Effector memory CD4-positive, alpha-beta T cell (primary cell): Measurements from ENCODE around the gene RAD51B.

Experiments
- DNase-seq, 3 donors: peaks; one replicate each; pipeline ENCODE4 v3.0.0-alpha.2; 2020
- H3K27ac ChIP-seq: 2 replicates; pipeline ENCODE4 v1.7.0; 2013; ENCODE audit warnings: mild to moderate bottlenecking, low read length, moderate library complexity; ENCODE audit not compliant: insufficient read depth, poor library complexity, severe bottlenecking
- H3K27me3 ChIP-seq: replicated peaks from 2 replicates; pipeline ENCODE4 v1.7.0; 2013; ENCODE audit warnings: mild to moderate bottlenecking, low read length; ENCODE audit not compliant: insufficient read depth, control insufficient read depth, poor library complexity, severe bottlenecking
- H3K36me3 ChIP-seq: 2 replicates; pipeline ENCODE4 v1.7.0; 2013; ENCODE audit warnings: mild to moderate bottlenecking, low read length, moderate library complexity; ENCODE audit not compliant: control insufficient read depth, insufficient read depth
- H3K4me1 ChIP-seq: 2 replicates; pipeline ENCODE4 v1.7.0; 2013; ENCODE audit warnings: low read length, mild to moderate bottlenecking; ENCODE audit not compliant: control insufficient read depth, insufficient read depth, poor library complexity, severe bottlenecking
- H3K4me3 ChIP-seq: 2 replicates; pipeline ENCODE4 v1.7.0; 2013; ENCODE audit warnings: low read length, low read depth, mild to moderate bottlenecking; ENCODE audit not compliant: insufficient read depth, poor library complexity, severe bottlenecking
- H3K9me3 ChIP-seq: 2 replicates; pipeline ENCODE4 v1.7.0; 2013; ENCODE audit warnings: mild to moderate bottlenecking, low read length, moderate library complexity; ENCODE audit not compliant: control insufficient read depth

RAD51B gene

GRCh38 chr14:68359022-68359836 is 539.6 kb downstream of the RAD51B start:
- Histone ChIP-seq H3K36me3 (no peaks in the 10 kb centered on the region), H3K27ac (no peak overlapping the region), H3K4me1 (peaks cover 5% of the 10 kb centered on the region), H3K27me3 (no peaks in the 10 kb centered on the region), H3K9me3 (no peaks in the 10 kb centered on the region), H3K4me3 (no peak overlapping the region)
- no peak for DNase-seq

- peaks cover 5% of the 10 kb centered on the region for H3K4me1 ChIP-seq
These were observed 540.4 kb downstream of the RAD51B start for GRCh38 chr14:68359837-68360552.

GRCh38 chr14:68361231-68361630 is 541.7 kb downstream of the RAD51B start:
- no peaks in the 10 kb centered on the region for H3K9me3 ChIP-seq
- no peak overlapping the region for H3K4me3 ChIP-seq
- no peak for DNase-seq
- no peak overlapping the region for H3K27ac ChIP-seq
- H3K27me3 ChIP-seq: no peaks in the 10 kb centered on the region
- H3K36me3 ChIP-seq: no peaks in the 10 kb centered on the region
- peaks cover 5% of the 10 kb centered on the region for H3K4me1 ChIP-seq

More at GRCh38 chr14:68359837-68360552, 540.4 kb downstream of the RAD51B start:
- no peak for DNase-seq
- no peaks in the 10 kb centered on the region for H3K27me3 ChIP-seq
- H3K9me3 ChIP-seq: no peaks in the 10 kb centered on the region
- no peak overlapping the region for H3K4me3 ChIP-seq
- H3K27ac ChIP-seq: no peak overlapping the region
- no peaks in the 10 kb centered on the region for H3K36me3 ChIP-seq

GRCh38 chr14:68362846-68363245 is 543.3 kb downstream of the RAD51B start:
- H3K9me3 ChIP-seq: no peaks in the 10 kb centered on the region
- H3K4me3 ChIP-seq: no peak overlapping the region
- peaks cover 5% of the 10 kb centered on the region for H3K4me1 ChIP-seq
- DNase-seq: no peak
- H3K36me3 ChIP-seq: no peaks in the 10 kb centered on the region
- H3K27ac ChIP-seq: no peak overlapping the region
- H3K27me3 ChIP-seq: no peaks in the 10 kb centered on the region

- Histone ChIP-seq H3K27ac (no peak overlapping the region), H3K36me3 (no peaks in the 10 kb centered on the region), H3K27me3 (no peaks in the 10 kb centered on the region), H3K4me1 (peaks cover 10% of the 10 kb centered on the region), H3K4me3 (no peak overlapping the region), H3K9me3 (no peaks in the 10 kb centered on the region)
- no peak for DNase-seq
These were observed 543.9 kb downstream of the RAD51B start for GRCh38 chr14:68363466-68363842.

GRCh38 chr14:68363843-68364767 is 544.5 kb downstream of the RAD51B start:
- DNase-seq: no peak
- Histone ChIP-seq H3K4me1 (peaks cover 14% of the 10 kb centered on the region), H3K27me3 (no peaks in the 10 kb centered on the region), H3K36me3 (no peaks in the 10 kb centered on the region), H3K4me3 (no peak overlapping the region), H3K9me3 (no peaks in the 10 kb centered on the region), H3K27ac (no peak overlapping the region)

- no peak overlapping the region for H3K4me3 ChIP-seq
- peaks cover 18% of the 10 kb centered on the region for H3K4me1 ChIP-seq
- no peak overlapping the region for H3K27ac ChIP-seq
- H3K27me3 ChIP-seq: no peaks in the 10 kb centered on the region
- DNase-seq: no peak
- no peaks in the 10 kb centered on the region for H3K36me3 ChIP-seq
- H3K9me3 ChIP-seq: no peaks in the 10 kb centered on the region
These were observed 545.2 kb downstream of the RAD51B start for GRCh38 chr14:68364792-68365192.

GRCh38 chr14:68365228-68365627 is 545.6 kb downstream of the RAD51B start:
- Histone ChIP-seq H3K27me3 (no peaks in the 10 kb centered on the region), H3K36me3 (no peaks in the 10 kb centered on the region), H3K9me3 (no peaks in the 10 kb centered on the region), H3K27ac (no peak overlapping the region), H3K4me3 (no peak overlapping the region), H3K4me1 (peaks cover 15% of the 10 kb centered on the region)
- no peak for DNase-seq

- H3K27me3 ChIP-seq: no peaks in the 10 kb centered on the region
- DNase-seq: no peak
- H3K36me3 ChIP-seq: no peaks in the 10 kb centered on the region
- no peak overlapping the region for H3K27ac ChIP-seq
- H3K4me3 ChIP-seq: no peak overlapping the region
- no peaks in the 10 kb centered on the region for H3K9me3 ChIP-seq
- H3K4me1 ChIP-seq: peaks cover 15% of the 10 kb centered on the region
These were observed 547.1 kb downstream of the RAD51B start for GRCh38 chr14:68366656-68367055.
